Measurements from ENCODE around the gene ALKBH8. TPM values are rescaled to one million over a fixed set of nuclear protein-coding genes. Genes with fewer than 3 reads are reported as not detected.
A peak's percentile ranks its signal among the peaks of the same experiment; 100 is the strongest.
"Not testable (repeated sequence)": the region's sequence is repeated elsewhere in the genome, so short reads cannot be mapped to it uniquely, and the experiment has no call there.

ALKBH8 gene
- total and polyA plus RNA-seq, 2 experiments from 2014 or later: 2.7 to 5.2 TPM

- H3K9me3 ChIP-seq (ENCODE audit: low read depth): no peaks in the 10 kb centered on the region
- H3K4me3 ChIP-seq: no peak overlapping the region
- no peaks in the 10 kb centered on the region for H3K79me2 ChIP-seq
- no peak for DNase-seq (ENCODE audit: low spot score)
- H3K4me1 ChIP-seq (ENCODE audit: insufficient read depth): no peaks in the 10 kb centered on the region
- 49% methylated on average over 3 of the region's 3 CpGs for WGBS (ENCODE audit: low lambda C conversion rate, missing lambda C conversion rate)
- TF ChIP-seq CTCF (IDR thresholded peaks at IDR 0.05; ENCODE audit: poor library complexity): no peak
- no peak for TF ChIP-seq EZH2 (IDR thresholded peaks at IDR 0.05; ENCODE audit: borderline replicate concordance)
- no peak for TF ChIP-seq EZH2phosphoT487 (IDR thresholded peaks at IDR 0.05; ENCODE audit: low read depth, severe bottlenecking, unreplicated experiment)
- H2AFZ ChIP-seq: no peak overlapping the region
- H3K9me2 ChIP-seq (replicated peaks; ENCODE audit: insufficient read depth): no peaks in the 10 kb centered on the region
- no peaks in the 10 kb centered on the region for H4K20me1 ChIP-seq (ENCODE audit: insufficient read depth, poor library complexity, severe bottlenecking)
- no peaks in the 10 kb centered on the region for H3K27me3 ChIP-seq
- no peak overlapping the region for H3K4me2 ChIP-seq
- H3K36me3 ChIP-seq (replicated peaks; ENCODE audit: insufficient read depth, low read depth): no peaks in the 10 kb centered on the region
- H3K27ac ChIP-seq: no peak overlapping the region
Observed at GRCh38 chr11:107581147-107581546, 15.6 kb upstream of the ALKBH8 start.

- H3K27ac ChIP-seq; H3K79me2 ChIP-seq; H3K27me3 ChIP-seq; H3K4me1 ChIP-seq (ENCODE audit: insufficient read depth); H3K4me3 ChIP-seq; H4K20me1 ChIP-seq (ENCODE audit: insufficient read depth, poor library complexity, severe bottlenecking); DNase-seq (ENCODE audit: low spot score); H3K36me3 ChIP-seq (replicated peaks; ENCODE audit: insufficient read depth, low read depth); H3K9me2 ChIP-seq (replicated peaks; ENCODE audit: insufficient read depth); H2AFZ ChIP-seq; H3K9me3 ChIP-seq (ENCODE audit: low read depth); H3K4me2 ChIP-seq: not testable (repeated sequence)
- 94% methylated on average over 2 of the region's 2 CpGs for WGBS (ENCODE audit: low lambda C conversion rate, missing lambda C conversion rate)
Observed at GRCh38 chr11:107579169-107579568, 13.6 kb upstream of the ALKBH8 start.

GRCh38 chr11:107577346-107577711 is 11.8 kb upstream of the ALKBH8 start:
- no peaks in the 10 kb centered on the region for H4K20me1 ChIP-seq (ENCODE audit: insufficient read depth, poor library complexity, severe bottlenecking)
- no peaks in the 10 kb centered on the region for H3K9me2 ChIP-seq (replicated peaks; ENCODE audit: insufficient read depth)
- TF ChIP-seq EZH2 (IDR thresholded peaks at IDR 0.05; ENCODE audit: borderline replicate concordance): no peak
- TF ChIP-seq CTCF (IDR thresholded peaks at IDR 0.05; ENCODE audit: poor library complexity): no peak
- no peak for TF ChIP-seq EZH2phosphoT487 (IDR thresholded peaks at IDR 0.05; ENCODE audit: low read depth, severe bottlenecking, unreplicated experiment)
- no peak overlapping the region for H3K4me2 ChIP-seq
- H3K4me1 ChIP-seq (ENCODE audit: insufficient read depth): no peaks in the 10 kb centered on the region
- 64% methylated on average over 6 of the region's 6 CpGs for WGBS (ENCODE audit: low lambda C conversion rate, missing lambda C conversion rate)
- H3K36me3 ChIP-seq (replicated peaks; ENCODE audit: insufficient read depth, low read depth): no peaks in the 10 kb centered on the region
- no peak overlapping the region for H2AFZ ChIP-seq
- no peaks in the 10 kb centered on the region for H3K27me3 ChIP-seq
- no peaks in the 10 kb centered on the region for H3K79me2 ChIP-seq
- H3K9me3 ChIP-seq (ENCODE audit: low read depth): no peaks in the 10 kb centered on the region
- H3K4me3 ChIP-seq: no peak overlapping the region
- DNase-seq (ENCODE audit: low spot score): no peak
- no peak overlapping the region for H3K27ac ChIP-seq

GRCh38 chr11:107576497-107577345 is 11.2 kb upstream of the ALKBH8 start:
- peak; percentile 65 for DNase-seq (ENCODE audit: low spot score)
- H3K4me3 ChIP-seq; H3K9me3 ChIP-seq (ENCODE audit: low read depth); H3K4me1 ChIP-seq (ENCODE audit: insufficient read depth); H3K79me2 ChIP-seq; H2AFZ ChIP-seq; H3K4me2 ChIP-seq; H3K27me3 ChIP-seq; H3K36me3 ChIP-seq (replicated peaks; ENCODE audit: insufficient read depth, low read depth); H4K20me1 ChIP-seq (ENCODE audit: insufficient read depth, poor library complexity, severe bottlenecking); H3K27ac ChIP-seq; H3K9me2 ChIP-seq (replicated peaks; ENCODE audit: insufficient read depth): not testable (repeated sequence)
- TF ChIP-seq CTCF (IDR thresholded peaks at IDR 0.05; ENCODE audit: poor library complexity): peak; percentile 89
- 18% methylated on average over 2 of the region's 2 CpGs for WGBS (ENCODE audit: low lambda C conversion rate, missing lambda C conversion rate)

Measured in hepatocyte (in vitro differentiated cells).